22Rv1 (cell line): ENCODE measurements around the gene PEX14.

Experiments
- H3K27ac ChIP-seq: fragments of 450-650 bp; 2 replicates; pipeline ENCODE4 v1.5.1; 2017
- ZFX ChIP-seq: fragments of 450-650 bp; IDR thresholded peaks from 2 replicates; pipeline ENCODE4 v1.6.1; 2017; ENCODE audit warnings: antibody characterized with exemption, borderline replicate concordance
- TF ChIP-seq, protein P1 (sequence below): fragments of 450-650 bp; IDR thresholded peaks from 2 replicates; pipeline ENCODE4 v1.5.1; 2017; ENCODE audit warnings: mild to moderate bottlenecking

The PEX14 gene

DNA sequence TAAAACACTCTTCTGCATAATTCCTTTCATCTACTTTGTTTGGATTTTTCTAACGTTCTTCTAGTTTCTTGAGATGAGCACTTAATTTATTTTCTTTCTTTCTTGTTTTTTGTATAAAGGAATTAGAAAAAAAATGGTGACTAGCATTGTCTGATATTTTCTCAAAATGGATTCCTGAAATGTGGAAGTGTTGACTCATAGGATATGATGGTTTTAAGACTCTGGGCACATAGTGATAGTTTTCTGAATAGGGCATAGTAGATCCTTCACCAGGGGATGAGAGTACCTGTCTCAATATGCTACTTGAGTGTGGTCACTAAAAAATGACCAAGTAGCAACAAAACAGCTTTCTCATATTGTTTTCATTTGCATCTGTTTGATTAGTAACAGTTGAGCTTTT lies 100.9 kb downstream of the PEX14 start:
- no peak overlapping the region for H3K27ac ChIP-seq
- TF ChIP-seq, protein P1, sequence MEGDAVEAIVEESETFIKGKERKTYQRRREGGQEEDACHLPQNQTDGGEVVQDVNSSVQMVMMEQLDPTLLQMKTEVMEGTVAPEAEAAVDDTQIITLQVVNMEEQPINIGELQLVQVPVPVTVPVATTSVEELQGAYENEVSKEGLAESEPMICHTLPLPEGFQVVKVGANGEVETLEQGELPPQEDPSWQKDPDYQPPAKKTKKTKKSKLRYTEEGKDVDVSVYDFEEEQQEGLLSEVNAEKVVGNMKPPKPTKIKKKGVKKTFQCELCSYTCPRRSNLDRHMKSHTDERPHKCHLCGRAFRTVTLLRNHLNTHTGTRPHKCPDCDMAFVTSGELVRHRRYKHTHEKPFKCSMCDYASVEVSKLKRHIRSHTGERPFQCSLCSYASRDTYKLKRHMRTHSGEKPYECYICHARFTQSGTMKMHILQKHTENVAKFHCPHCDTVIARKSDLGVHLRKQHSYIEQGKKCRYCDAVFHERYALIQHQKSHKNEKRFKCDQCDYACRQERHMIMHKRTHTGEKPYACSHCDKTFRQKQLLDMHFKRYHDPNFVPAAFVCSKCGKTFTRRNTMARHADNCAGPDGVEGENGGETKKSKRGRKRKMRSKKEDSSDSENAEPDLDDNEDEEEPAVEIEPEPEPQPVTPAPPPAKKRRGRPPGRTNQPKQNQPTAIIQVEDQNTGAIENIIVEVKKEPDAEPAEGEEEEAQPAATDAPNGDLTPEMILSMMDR = no peak
- TF ChIP-seq ZFX = no peak

DNA sequence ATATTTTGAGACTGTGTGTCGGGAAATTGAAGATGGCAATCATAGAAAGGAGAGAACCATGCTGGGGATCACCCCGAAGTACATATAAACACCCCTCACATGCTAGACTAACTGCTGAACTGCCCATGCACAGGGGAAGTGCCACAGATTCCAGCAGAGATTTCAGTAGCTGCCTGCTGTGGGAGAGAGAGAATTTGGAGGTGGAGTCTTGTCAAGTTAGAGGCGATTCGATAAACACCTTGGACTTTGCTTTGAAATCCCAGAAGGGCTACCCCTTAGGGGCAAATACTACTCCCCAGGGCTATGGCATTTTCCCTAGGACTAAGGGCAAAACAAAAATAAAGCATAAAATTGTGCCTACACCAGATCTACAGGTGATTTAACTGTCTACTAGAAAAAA lies 103.3 kb downstream of the PEX14 start:
- H3K27ac ChIP-seq = no peak overlapping the region
- TF ChIP-seq, protein P1 = no peak
- no peak for TF ChIP-seq ZFX

DNA sequence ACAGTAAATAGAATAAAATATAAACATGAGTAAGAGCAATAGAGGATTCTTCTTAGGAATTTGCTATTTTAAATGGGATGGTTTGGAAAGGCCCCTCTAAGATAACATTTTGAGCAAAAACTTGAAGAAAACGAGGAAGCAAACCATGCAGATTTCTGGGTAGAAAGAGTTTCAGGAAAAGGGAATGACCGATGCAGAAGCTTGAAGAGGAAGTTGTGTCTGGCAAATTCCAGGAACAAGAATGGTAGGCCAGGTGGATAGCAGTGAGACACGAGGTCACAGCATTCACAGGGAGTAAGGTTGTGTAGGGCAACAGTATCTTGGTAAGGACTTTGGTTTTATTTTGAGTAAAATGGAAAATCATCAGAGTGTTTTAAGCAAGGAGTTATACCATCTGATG lies 108.9 kb downstream of the PEX14 start:
- no peak for TF ChIP-seq ZFX
- TF ChIP-seq, protein P1 = no peak
- no peak overlapping the region for H3K27ac ChIP-seq

DNA sequence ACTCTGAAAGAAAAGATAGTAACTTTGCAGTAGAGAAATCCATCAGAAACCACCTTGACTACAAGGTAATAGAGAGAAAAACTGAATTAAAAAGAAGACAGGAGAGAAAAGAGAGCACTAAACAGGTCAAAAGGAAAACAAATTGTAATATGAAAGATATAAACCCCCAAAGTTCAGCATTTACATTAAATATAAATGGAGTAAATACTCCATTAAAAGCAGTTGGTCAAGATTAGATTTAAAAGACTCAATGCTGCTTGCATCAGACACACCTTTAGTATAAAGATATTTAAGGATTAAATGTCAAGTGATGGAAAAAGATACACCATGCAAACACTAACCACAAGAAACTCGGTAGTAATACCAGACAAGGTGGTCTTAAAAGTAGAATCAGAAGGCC lies 110.5 kb downstream of the PEX14 start:
- no peak overlapping the region for H3K27ac ChIP-seq
- TF ChIP-seq ZFX = no peak
- TF ChIP-seq, protein P1 = no peak

DNA sequence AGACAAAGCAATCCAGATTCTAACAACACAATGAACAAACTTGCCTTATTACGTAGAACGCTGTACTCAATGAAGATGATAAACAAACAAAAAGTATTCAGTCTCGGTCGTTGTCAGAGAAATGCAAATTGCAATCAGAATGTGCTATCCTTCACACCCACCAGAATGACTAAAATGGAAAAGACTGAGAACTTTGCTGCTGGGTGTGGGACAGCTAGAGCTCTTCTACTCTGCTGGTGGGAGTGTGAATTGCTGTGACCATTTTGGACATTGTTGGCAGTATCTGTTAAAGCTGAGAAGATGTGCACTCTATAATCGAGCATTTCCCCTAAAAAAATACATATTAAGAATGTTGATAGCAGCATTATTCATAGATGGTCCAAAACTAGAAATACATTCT lies 111.4 kb downstream of the PEX14 start:
- no peak overlapping the region for H3K27ac ChIP-seq
- TF ChIP-seq, protein P1 = no peak
- no peak for TF ChIP-seq ZFX

DNA sequence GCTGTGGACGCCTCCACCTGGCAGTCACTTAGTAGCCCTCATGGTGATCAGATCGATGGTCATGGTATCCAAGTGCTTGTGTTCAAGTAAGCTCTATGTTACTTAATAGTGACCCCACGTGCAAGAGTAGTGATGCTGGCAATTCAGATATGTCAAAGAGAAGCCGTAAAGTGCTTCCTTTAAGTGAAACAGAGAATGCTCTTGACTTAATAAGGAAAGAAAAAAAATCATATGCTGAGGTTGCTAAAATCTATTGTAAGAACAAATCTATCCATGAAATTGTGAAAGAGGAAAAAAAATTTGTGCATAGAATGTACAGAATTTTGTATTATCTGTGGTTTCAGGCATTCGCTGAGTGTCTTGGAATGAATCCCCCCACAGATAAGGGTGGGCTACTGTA lies 113.9 kb downstream of the PEX14 start:
- TF ChIP-seq, protein P1 = no peak
- no peak for TF ChIP-seq ZFX
- H3K27ac ChIP-seq = no peak overlapping the region

DNA sequence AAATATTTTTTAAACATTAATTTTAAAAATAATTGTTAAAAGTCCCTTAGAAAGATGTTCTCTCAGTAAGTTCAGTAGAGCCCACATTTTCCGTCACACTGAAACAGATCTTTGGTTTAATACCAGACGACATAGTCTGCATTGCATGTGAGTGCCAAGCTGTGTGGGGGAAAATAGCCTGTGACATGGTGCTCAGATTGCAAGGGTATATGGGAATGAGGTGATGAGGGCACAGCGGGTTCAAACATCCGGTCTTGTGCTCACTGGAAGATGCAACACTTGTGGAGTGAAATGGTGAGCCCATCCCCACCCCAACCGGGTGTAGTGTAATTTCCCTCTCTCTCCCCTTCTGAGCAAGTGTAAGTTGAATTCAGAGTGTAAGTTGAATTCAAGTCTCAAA lies 114.3 kb downstream of the PEX14 start:
- no peak overlapping the region for H3K27ac ChIP-seq
- TF ChIP-seq, protein P1 = no peak
- no peak for TF ChIP-seq ZFX
